ENCODE results near the gene TAF3.

DNA sequence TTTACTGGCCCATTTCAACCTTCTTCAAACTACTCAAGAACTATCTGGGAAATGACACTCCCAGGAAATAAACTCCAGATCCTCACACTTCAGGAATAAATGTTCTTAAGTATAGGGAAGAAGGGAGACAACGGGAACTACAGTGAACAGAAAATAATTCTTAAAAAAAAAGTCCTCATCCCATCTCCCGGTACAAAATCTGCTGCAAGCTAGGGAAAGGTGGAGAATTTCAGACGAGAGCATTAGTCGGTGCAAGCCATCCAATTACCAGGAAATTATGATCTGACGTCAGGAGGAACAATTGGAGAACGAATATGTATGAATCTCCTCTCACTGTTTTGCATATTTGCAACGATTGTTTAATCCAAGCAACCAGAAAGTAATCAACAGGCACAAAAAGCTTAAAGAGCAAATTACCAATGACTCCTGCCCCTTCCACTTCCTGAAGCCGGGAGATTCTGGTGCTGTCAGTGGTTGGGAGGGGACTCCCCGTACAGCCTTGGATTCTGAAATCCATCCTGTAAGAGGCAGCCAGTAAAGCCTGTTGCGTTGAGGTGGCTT, 221.1 kb downstream of the TAF3 start:
- TF ChIP-seq YY1 (IDR thresholded peaks at IDR 0.05; ENCODE audit: insufficient read depth, insufficient read length) (no peak), ZNF274 (IDR thresholded peaks at IDR 0.05; ENCODE audit: low read depth, low read length) (no peak), SUZ12 (IDR thresholded peaks at IDR 0.05; ENCODE audit: extremely low read depth, insufficient read depth, insufficient read length) (no peak)

Measured in NT2/D1 (cell line).